H7 (cell line): Measurements from ENCODE around the gene MICAL2. TPM values are rescaled to one million over a fixed set of nuclear protein-coding genes. Genes with fewer than 3 reads are reported as not detected.

ENCODE experiments used
- DNase-seq: peaks from one replicate; pipeline ENCODE4 v3.0.0; 2012
- H3K27me3 ChIP-seq: 2 replicates; pipeline ENCODE4 v1.6.0; 2011; ENCODE audit warnings: mild to moderate bottlenecking, low read length; ENCODE audit not compliant: control insufficient read depth, insufficient read depth
- H3K36me3 ChIP-seq: replicated peaks from 2 replicates; pipeline ENCODE4 v1.5.1; 2011; ENCODE audit warnings: low read length; ENCODE audit not compliant: control insufficient read depth, insufficient read depth
- H3K4me3 ChIP-seq: 2 replicates; pipeline ENCODE4 v1.5.1; 2011; ENCODE audit warnings: low read depth, mild to moderate bottlenecking, control low read depth, low read length, moderate library complexity; ENCODE audit not compliant: insufficient read depth
- total RNA-seq: library from RNA; depleted of rRNA; stranded (reverse); fragments of >200 nt; shearing (Covaris generic); gene quantifications from 2 replicates; pipeline ENCODE4 v1.2.3, GENCODE V29; 2014

The MICAL2 gene
- total RNA-seq, 1 experiment from 2014 or later = 0.83 TPM

DNA sequence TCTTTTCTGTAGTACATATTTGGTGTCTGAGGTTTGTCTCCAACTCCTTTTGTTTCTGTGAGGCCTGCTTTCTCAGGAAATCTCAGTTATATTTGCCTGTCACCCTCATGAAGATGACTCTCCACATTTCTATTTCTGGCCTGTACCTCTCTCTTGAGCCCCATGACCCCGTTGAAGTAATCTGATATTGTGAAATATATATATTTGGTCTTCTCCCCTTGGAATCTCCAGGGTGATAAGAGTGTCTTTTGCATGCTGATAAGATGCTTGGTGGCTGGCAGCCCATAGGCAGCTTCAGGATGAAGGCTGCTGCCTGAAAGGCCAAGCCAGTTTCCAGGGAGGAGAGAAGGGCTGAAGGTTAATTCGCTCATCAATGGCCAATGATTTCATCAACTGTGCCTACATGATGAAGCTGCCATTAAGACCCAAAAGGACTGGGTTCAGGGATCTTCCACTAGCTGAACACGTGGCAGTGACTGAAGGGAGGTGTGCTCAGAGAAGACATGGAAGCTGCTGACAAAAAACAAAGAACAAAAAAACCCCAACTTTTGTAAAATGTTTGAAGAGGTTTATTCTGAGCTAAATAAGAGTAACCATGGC, 67.4 kb downstream of the MICAL2 start:
- no peaks in the 10 kb centered on the region for H3K27me3 ChIP-seq
- no peak for DNase-seq
- no peak overlapping the region for H3K4me3 ChIP-seq
- no peaks in the 10 kb centered on the region for H3K36me3 ChIP-seq

DNA sequence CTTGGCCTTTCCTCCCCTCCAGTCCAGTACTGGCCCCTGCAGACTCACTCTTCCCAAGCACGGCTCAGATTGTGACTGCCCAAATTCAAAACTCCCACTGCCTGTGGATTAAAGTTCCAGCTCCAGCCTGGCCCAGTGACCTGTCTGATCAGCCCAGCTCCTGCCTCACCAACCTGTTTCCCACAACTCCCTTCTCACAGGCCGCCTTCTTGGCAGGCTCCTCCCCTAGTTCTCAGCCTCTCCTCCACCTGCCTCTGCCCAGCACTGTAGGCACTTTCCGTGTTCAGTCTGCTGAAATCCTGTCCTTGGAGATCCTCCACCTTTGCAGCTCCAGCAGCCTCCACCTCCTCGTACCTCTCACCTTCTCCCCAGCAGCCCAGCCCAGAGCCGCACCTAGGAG, 68.6 kb downstream of the MICAL2 start:
- Histone ChIP-seq H3K27me3 (no peaks in the 10 kb centered on the region), H3K36me3 (no peaks in the 10 kb centered on the region), H3K4me3 (no peak overlapping the region)
- no peak for DNase-seq

- no peak for DNase-seq
- H3K4me3 ChIP-seq = no peak overlapping the region
- H3K36me3 ChIP-seq = no peaks in the 10 kb centered on the region
- no peaks in the 10 kb centered on the region for H3K27me3 ChIP-seq
Measured at GRCh38 chr11:12179531-12179930, 69.1 kb downstream of the MICAL2 start.

DNA sequence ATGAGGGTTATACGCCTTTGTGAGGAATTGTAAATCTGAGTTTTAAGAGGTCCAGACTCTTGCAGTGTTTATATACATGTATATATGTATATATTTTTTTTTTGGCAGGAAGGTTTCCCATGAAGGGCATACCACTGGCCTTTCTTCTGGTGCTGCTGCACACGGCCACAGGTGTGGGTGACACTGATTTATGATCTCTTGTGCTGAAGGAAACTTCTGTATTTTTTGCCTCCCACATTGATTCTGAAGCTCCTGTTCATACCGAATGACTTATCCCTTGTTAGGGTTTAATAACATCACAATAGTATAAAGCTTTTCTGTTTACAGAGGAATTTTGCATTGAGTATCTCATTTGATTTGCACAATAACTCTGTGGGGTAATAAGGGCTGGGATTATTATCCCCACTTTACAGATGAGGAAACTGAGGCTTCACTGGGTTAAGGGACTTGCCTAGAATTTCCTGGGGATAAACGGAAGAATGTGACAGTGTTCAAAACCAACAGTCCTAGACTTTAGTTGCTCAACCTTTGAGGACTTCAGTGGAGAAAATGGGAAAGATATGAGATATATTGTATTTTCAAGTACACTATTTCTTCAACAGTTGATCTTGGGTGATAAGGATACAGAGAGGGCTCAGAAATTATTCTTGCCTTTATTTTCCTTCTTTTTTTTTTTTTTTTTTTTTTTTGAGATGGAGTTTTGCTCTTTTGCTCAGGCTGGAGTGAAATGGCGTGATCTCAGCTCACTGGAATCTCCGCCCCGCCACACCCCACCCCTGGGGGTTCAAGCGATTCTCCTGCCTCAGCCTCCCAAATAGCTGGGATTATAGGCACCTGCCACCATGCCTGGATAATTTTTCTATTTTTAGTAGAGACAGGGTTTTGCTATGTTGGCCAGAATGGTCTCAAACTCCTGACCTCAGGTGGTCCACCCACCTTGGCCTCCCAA, 70.1 kb downstream of the MICAL2 start:
- no peak overlapping the region for H3K4me3 ChIP-seq
- no peaks in the 10 kb centered on the region for H3K27me3 ChIP-seq
- H3K36me3 ChIP-seq = no peaks in the 10 kb centered on the region
- no peak for DNase-seq

DNA sequence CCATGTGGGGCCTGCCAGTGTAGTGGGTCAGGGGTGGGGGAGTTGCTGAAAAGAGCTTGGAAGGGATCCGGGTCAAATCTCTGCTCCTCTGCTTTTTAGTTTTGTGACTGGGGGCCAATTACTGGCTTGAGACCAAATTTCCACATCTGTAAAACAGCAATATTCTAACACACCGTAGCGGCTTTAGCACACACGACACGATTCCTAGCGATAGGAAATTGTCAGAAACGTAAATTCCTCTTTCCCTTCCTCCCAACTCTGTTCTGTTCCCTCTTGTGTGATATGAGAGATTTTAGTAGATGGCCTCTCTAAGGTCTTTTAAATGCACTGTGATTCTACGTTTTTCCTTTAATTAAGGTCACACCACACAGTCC, 71.9 kb downstream of the MICAL2 start:
- no peaks in the 10 kb centered on the region for H3K36me3 ChIP-seq
- no peaks in the 10 kb centered on the region for H3K27me3 ChIP-seq
- no peak overlapping the region for H3K4me3 ChIP-seq
- no peak for DNase-seq

- H3K36me3 ChIP-seq = no peaks in the 10 kb centered on the region
- no peak overlapping the region for H3K4me3 ChIP-seq
- no peaks in the 10 kb centered on the region for H3K27me3 ChIP-seq
- DNase-seq = no peak
Measured at GRCh38 chr11:12182676-12183541, 72.5 kb downstream of the MICAL2 start.

DNA sequence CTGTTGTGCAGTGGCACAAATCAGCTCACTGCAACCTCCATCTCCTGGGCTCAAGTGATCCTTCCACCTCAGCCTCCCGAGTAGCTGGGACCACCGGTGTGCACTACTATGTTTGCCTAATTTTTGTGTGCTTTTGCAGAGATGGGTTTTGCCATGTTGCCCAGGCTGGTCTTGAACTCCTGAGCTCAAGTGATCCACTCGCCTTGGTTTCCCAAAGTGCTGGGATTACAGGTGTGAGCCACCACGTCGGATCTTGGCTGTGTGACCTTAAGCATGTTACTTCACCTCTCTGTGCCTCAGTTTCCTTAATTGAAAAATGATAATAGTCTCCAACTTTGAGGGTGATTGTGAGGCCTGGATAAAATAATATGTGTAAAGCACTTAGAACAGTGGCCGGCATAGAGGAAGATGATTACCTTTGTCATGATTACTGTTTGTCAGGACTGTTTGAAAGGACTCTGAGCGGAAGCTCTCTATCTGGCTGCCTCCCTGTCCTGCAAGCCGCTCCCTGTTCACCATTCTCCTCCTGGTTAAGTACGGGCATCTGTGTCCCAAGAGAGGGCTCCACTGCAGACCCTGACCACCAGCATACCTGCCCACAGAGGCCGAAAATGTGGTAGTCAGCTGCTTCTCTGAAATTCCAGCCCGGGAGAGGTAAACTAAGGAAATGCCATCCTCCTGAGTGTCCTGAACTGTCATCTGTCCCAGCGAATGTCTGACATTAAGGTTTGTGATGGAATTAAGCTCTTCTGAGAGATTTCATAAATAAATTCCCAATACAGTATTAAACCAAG, 73.6 kb downstream of the MICAL2 start:
- H3K36me3 ChIP-seq = no peaks in the 10 kb centered on the region
- no peak for DNase-seq
- no peaks in the 10 kb centered on the region for H3K27me3 ChIP-seq
- H3K4me3 ChIP-seq = no peak overlapping the region

GRCh38 chr11:12184699-12185098, 74.3 kb downstream of the MICAL2 start:
- DNase-seq = no peak
- no peak overlapping the region for H3K4me3 ChIP-seq
- no peaks in the 10 kb centered on the region for H3K27me3 ChIP-seq
- no peaks in the 10 kb centered on the region for H3K36me3 ChIP-seq

DNA sequence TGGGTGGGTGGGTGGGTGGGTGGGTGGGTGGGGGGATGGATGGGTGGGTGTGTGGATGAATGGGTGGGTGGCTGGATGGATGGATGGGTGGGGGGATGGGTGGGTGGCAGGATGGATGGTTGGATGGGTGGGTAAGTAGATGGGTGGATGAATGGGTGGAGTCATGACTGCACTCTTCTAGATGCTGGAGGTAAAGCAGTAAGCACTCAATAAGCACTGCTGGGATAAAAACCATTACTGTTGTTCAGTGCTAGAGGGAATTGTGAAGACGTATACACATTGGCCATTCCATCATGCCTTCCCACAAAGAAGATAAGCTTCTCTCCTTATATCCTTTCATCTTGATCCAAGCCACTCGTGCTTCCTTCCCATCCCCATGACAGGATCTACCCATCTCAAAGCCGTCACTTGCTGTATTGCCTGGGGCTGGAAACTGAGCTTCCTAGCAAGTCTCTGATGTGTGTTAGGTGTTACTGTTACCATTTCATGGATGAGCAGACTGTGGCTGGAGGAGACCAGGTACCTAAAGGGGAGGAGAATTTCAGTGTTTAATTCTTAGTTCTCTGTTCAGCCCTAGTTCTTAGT, 74.8 kb downstream of the MICAL2 start:
- DNase-seq = no peak
- no peak overlapping the region for H3K4me3 ChIP-seq
- no peaks in the 10 kb centered on the region for H3K36me3 ChIP-seq
- no peaks in the 10 kb centered on the region for H3K27me3 ChIP-seq

DNA sequence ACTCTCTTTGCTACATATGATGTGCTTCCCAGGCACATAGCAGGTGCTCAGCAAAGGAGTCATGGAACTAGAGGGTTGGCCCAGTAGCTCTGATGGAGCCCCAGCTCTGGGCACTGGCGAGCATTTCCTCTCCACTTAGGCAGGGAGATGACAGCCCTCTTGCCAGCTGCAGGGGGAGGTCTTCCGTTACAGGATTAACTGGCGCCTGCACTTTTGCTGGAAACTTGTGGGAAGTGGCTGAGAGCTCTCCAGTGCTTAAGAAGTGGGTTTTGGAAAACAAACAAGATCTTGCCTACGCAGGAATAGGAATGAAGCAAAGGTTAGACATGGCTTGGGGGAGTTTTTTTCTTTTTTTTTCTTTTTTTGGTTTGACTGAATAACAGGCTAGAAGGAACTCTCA, 75.5 kb downstream of the MICAL2 start:
- Histone ChIP-seq H3K4me3 (no peak overlapping the region), H3K27me3 (no peaks in the 10 kb centered on the region), H3K36me3 (no peaks in the 10 kb centered on the region)
- DNase-seq = peak; percentile 47

GRCh38 chr11:12186701-12187100, 76.3 kb downstream of the MICAL2 start:
- no peaks in the 10 kb centered on the region for H3K36me3 ChIP-seq
- no peak for DNase-seq
- no peaks in the 10 kb centered on the region for H3K27me3 ChIP-seq
- H3K4me3 ChIP-seq = no peak overlapping the region

DNA sequence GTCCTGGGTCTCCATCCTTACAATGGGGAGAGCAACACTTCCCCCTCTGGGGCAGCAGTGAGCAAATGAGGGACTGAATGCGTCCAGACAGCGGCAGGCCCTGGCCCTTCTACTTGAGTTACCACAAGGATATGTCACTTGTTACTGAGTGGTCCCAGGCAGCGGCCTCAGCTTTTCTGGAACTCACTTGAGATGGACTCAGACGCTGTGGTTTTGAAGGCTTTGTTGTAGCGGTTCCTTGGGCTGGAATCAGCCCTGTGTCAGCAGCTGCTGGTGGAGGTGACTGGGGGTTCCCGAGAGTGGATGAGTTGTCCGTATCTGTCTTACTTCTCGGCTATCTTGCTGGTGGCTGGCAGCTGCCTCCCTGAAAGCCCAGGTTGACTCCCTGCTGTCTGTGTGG, 77.0 kb downstream of the MICAL2 start:
- Histone ChIP-seq H3K4me3 (no peak overlapping the region), H3K36me3 (no peaks in the 10 kb centered on the region), H3K27me3 (no peaks in the 10 kb centered on the region)
- DNase-seq = no peak

DNA sequence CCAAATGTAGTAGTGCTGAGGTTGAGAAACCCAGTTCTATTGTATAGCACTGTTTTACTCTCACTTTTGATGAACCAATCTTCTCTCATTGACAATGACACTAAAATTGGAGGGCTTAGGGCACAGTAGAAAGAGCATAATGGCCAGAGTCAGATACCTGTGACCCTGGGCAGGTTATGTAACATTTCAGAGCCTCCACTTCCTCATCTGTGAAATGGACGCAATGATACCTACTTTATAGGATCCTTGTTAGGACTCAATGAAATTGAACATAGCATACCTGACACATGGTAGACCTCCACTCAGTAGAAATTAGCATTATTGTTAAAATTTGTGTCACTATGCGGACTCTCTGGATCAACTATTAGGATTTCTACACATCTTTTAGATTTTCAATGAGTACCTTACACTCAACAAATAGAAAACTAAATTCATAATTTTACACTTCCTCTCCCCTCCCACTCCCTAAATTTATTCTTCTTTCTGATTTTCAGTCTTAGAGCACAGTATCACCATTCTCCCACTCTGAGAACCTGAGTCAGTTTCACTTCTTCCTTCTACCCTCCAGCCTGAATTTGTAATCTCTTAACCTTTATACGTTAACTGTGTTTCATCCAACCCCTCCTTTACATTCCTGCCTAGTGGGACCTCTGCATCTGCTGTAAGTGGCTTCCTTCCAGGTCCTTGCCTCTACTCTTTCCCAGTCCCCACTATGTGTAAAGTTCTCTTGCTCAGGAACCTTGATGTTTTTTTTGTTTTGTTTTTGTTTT, 78.3 kb downstream of the MICAL2 start:
- Histone ChIP-seq H3K27me3 (no peaks in the 10 kb centered on the region), H3K36me3 (no peaks in the 10 kb centered on the region), H3K4me3 (no peak overlapping the region)
- DNase-seq = no peak
